GM12878 (cell line): ENCODE data around the gene NPM3. TPM values are rescaled to one million over a fixed set of nuclear protein-coding genes. Genes with fewer than 3 reads are reported as not detected.

Experiments
- ATAC-seq: fragments of 200-7000 bp; cut with Tn5 transposase; 3 replicates; pipeline ENCODE4 v1.9.1; 2020; ENCODE audit warnings: mild to moderate bottlenecking, moderate library complexity
- BruUV-seq: library from RNA; stranded (reverse); fragments of 400-500 nt; replicated peaks from 2 replicates; lab custom pipeline; 2021; lab: Mats Ljungman, UMichigan
- CTCF ChIA-PET: fragments of 300-600 bp; sonication (Branson Sonifier 250); formaldehyde crosslinking; extraction: SDS; loops from one replicate; lab custom pipeline; 2021; ENCODE audit warnings: inconsistent platforms; lab: Yijun Ruan, JAX
- POLR2A ChIA-PET: fragments of 350-600 bp; formaldehyde crosslinking; extraction: SDS; loops from one replicate; lab custom pipeline; 2021; ENCODE audit warnings: inconsistent platforms; lab: Charles Lee
- RAD21 ChIA-PET: fragments of 300-600 bp; sonication (Branson Sonifier 250); formaldehyde crosslinking; loops from one replicate; lab custom pipeline; 2023; ENCODE audit warnings: antibody characterized with exemption; ENCODE audit not compliant: unreplicated experiment; lab: Charles Lee
- SMC1A ChIA-PET: fragments of 300-600 bp; sonication (Branson Sonifier 250); formaldehyde crosslinking; loops from one replicate; lab custom pipeline; 2023; ENCODE audit not compliant: unreplicated experiment, uncharacterized antibody; lab: Charles Lee
- DNase-seq: peaks from one replicate; pipeline ENCODE4 v3.0.0-alpha.2; 2011; ENCODE audit warnings: low read depth, low spot score
- FAIRE-seq: peaks from 3 replicates; lab custom pipeline; 2011; peaks lifted over from hg19 to GRCh38; lab: Jason Lieb, UNC
- H2AFZ ChIP-seq: 2 replicates; pipeline ENCODE4 v1.6.0; 2011; ENCODE audit warnings: low read depth, low read length, control low read depth; ENCODE audit not compliant: control insufficient read depth
- H3K27ac ChIP-seq: 2 replicates; pipeline ENCODE4 v1.5.1; 2011; ENCODE audit warnings: control low read depth; ENCODE audit not compliant: control insufficient read depth, insufficient read depth
- H3K27me3 ChIP-seq, 2 experiments: replicated peaks in 1 of 2; 2 replicates each; pipeline versions ENCODE4 v1.6.0 to v1.6.1; 2011; ENCODE audit warnings: low read length in 1 of 2; ENCODE audit not compliant: control insufficient read depth in 2 of 2, insufficient read depth in 2 of 2
- H3K36me3 ChIP-seq, 2 experiments: 2 replicates each; pipeline ENCODE4 v1.5.1; 2011; ENCODE audit warnings: low read length in 1 of 2; ENCODE audit not compliant: control insufficient read depth in 2 of 2, insufficient read depth in 2 of 2
- H3K4me1 ChIP-seq: 2 replicates; pipeline ENCODE4 v1.6.1; 2011; ENCODE audit warnings: mild to moderate bottlenecking, low read length, moderate library complexity, mixed read lengths; ENCODE audit not compliant: control insufficient read depth, insufficient read depth
- H3K4me2 ChIP-seq: 2 replicates; pipeline ENCODE4 v1.6.0; 2011; ENCODE audit warnings: control low read depth; ENCODE audit not compliant: control insufficient read depth, insufficient read depth
- H3K4me3 ChIP-seq: fragments of 200-600 bp; sonication (generic); 2 replicates; pipeline ENCODE4 v1.5.1; 2016
- H3K79me2 ChIP-seq: 2 replicates; pipeline ENCODE4 v1.6.0; 2011; ENCODE audit warnings: low read length; ENCODE audit not compliant: control insufficient read depth, insufficient read depth
- H3K9ac ChIP-seq: 2 replicates; pipeline ENCODE4 v1.8.0; 2011; ENCODE audit warnings: low read length, control low read depth, mixed read lengths; ENCODE audit not compliant: control insufficient read depth, insufficient read depth
- H3K9me3 ChIP-seq: replicated peaks from 3 replicates; pipeline ENCODE4 v1.5.1; 2011; ENCODE audit warnings: mild to moderate bottlenecking, low read length; ENCODE audit not compliant: control insufficient read depth, insufficient read depth
- H4K20me1 ChIP-seq: 2 replicates; pipeline ENCODE4 v1.6.0; 2011; ENCODE audit not compliant: control insufficient read depth, insufficient read depth
- BHLHE40 ChIP-seq, 2 experiments: fragments of 450-650 bp in 1 of 2; IDR thresholded peaks; 2 replicates each; pipeline ENCODE4 v1.6.1; 2011 to 2017; ENCODE audit warnings: low read depth in 2 of 2, borderline replicate concordance in 1 of 2, improper control_type of control experiment in 1 of 2, low read length in 1 of 2, mild to moderate bottlenecking in 1 of 2
- CBX3 ChIP-seq: fragments of 200-600 bp; sonication (generic); IDR thresholded peaks from 2 replicates; pipeline ENCODE4 v1.6.1; 2016; ENCODE audit warnings: low read depth, borderline replicate concordance
- CREB1 ChIP-seq: IDR thresholded peaks from 2 replicates; pipeline ENCODE4 v1.6.1; 2012; ENCODE audit warnings: low read depth, mild to moderate bottlenecking, inconsistent platforms
- EGR1 ChIP-seq, 2 experiments: IDR thresholded peaks; 1 replicate in 1 of 2; 2 replicates in 1 of 2; pipeline ENCODE4 v1.6.1; 2011 to 2012; ENCODE audit warnings: low read depth in 2 of 2, low read length in 2 of 2, borderline replicate concordance in 1 of 2, mild to moderate bottlenecking in 1 of 2, moderate library complexity in 1 of 2
- FOXM1 ChIP-seq: IDR thresholded peaks from 2 replicates; pipeline ENCODE4 v1.6.1; 2012; ENCODE audit warnings: low read depth, mild to moderate bottlenecking, inconsistent platforms, low read length, moderate library complexity
- GABPA ChIP-seq: IDR thresholded peaks from 2 replicates; pipeline ENCODE4 v1.6.1; 2014; ENCODE audit warnings: antibody characterized with exemption, low read depth, mild to moderate bottlenecking, inconsistent platforms
- HDGF ChIP-seq: fragments of 450-650 bp; IDR thresholded peaks from 2 replicates; pipeline ENCODE4 v1.6.1; 2016; ENCODE audit warnings: antibody characterized with exemption
- IKZF1 ChIP-seq: fragments of 450-650 bp; conservative IDR thresholded peaks from 2 replicates; pipeline ENCODE4 v1.6.1; 2017; ENCODE audit warnings: antibody characterized with exemption, mild to moderate bottlenecking
- IKZF2 ChIP-seq, 2 experiments: fragments of 450-650 bp; IDR thresholded peaks; 2 replicates each; pipeline ENCODE4 v1.6.1; 2017; ENCODE audit warnings: mild to moderate bottlenecking in 2 of 2, moderate library complexity in 2 of 2
- MTA2 ChIP-seq: fragments of 450-650 bp; IDR thresholded peaks from 2 replicates; pipeline ENCODE4 v1.6.1; 2016; ENCODE audit warnings: low read depth, mild to moderate bottlenecking, moderate library complexity
- NBN ChIP-seq: fragments of 450-650 bp; IDR thresholded peaks from 2 replicates; pipeline ENCODE4 v1.6.1; 2016
- NRF1 ChIP-seq: conservative IDR thresholded peaks from 2 replicates; pipeline ENCODE4 v1.6.1; 2011; ENCODE audit warnings: mild to moderate bottlenecking, low read depth, low read length, improper control_type of control experiment
- POLR2A ChIP-seq: IDR thresholded peaks from 2 replicates; pipeline ENCODE4 v1.6.1; 2011; ENCODE audit warnings: low read depth, mild to moderate bottlenecking, low read length
- POLR2AphosphoS2 ChIP-seq: IDR thresholded peaks from 2 replicates; pipeline ENCODE4 v1.6.1; 2011; ENCODE audit warnings: low read depth, mild to moderate bottlenecking, low read length, improper control_type of control experiment, moderate library complexity
- RBBP5 ChIP-seq: fragments of 200-600 bp; sonication (generic); conservative IDR thresholded peaks from 2 replicates; pipeline ENCODE4 v1.6.1; 2016
- SIN3A ChIP-seq: IDR thresholded peaks from 2 replicates; pipeline ENCODE4 v1.6.1; 2012; ENCODE audit warnings: low read depth, low read length, improper control_type of control experiment
- SMC3 ChIP-seq: IDR thresholded peaks from 2 replicates; pipeline ENCODE4 v1.6.1; 2011; ENCODE audit warnings: low read length, improper control_type of control experiment, borderline replicate concordance
- WRNIP1 ChIP-seq: IDR thresholded peaks from 2 replicates; pipeline ENCODE4 v1.6.1; 2011; ENCODE audit warnings: low read depth, low read length, improper control_type of control experiment, borderline replicate concordance
- YY1 ChIP-seq: IDR thresholded peaks from 2 replicates; pipeline ENCODE4 v1.6.1; 2011; ENCODE audit warnings: low read depth, mild to moderate bottlenecking, low read length
- WGBS: methylation state at CpG from one replicate; pipeline ENCODE4 v1.1.6; 2016; ENCODE audit warnings: low lambda C conversion rate; ENCODE audit not compliant: insufficient replicate concordance, insufficient coverage; ENCODE audit errors: missing lambda C conversion rate; 5-methylcytosine and 5-hydroxymethylcytosine counted together
- in situ Hi-C: fragments of 300-500 bp; cut with MboI; formaldehyde crosslinking; loops from 9 replicates; pipeline ENCODE4 v1.14.3; 2018; ENCODE audit warnings: mixed read lengths
- intact Hi-C: fragments of 100-400 bp; cut with micrococcal nuclease; formaldehyde crosslinking; loops from one replicate; pipeline ENCODE4 v1.14.2; 2022; ENCODE audit not compliant: unreplicated experiment
- polyA plus RNA-seq, 11 experiments: library from polyadenylated mRNA; depleted of rRNA in 4 of 11; unstranded in 6 of 11; stranded (reverse) in 5 of 11; fragments of >200 nt; fragmentation: Nextera tagmentation in 4 of 11; fragmentation: Illumina TruSeq in 1 of 11; extraction: Ambion mirVana in 4 of 11; extraction: Trizol in 1 of 11; gene quantifications; 1 replicate in 1 of 11; 2 replicates in 10 of 11; pipeline versions ENCODE4 v1.2.1 to v1.2.3, GENCODE V29; 2011 to 2016; ENCODE audit warnings: inconsistent platforms in 2 of 11, missing spikeins in 2 of 11, low read depth in 1 of 11
- total RNA-seq, 4 experiments: library from RNA; depleted of rRNA in 3 of 4; stranded (reverse); fragments of >200 nt in 3 of 4; fragmentation: Illumina TruSeq in 1 of 4; extraction: Trizol in 1 of 4; gene quantifications; 2 replicates each; pipeline versions ENCODE4 v1.2.1 to v1.2.3, GENCODE V29; 2013 to 2021
- TF ChIP-seq, protein P1 (sequence below), 3 experiments: IDR thresholded peaks in 2 of 3; conservative IDR thresholded peaks in 1 of 3; 2 replicates each; pipeline ENCODE4 v1.5.1; 2011; ENCODE audit warnings: low read depth in 3 of 3, low read length in 3 of 3, mild to moderate bottlenecking in 3 of 3, control low read depth in 2 of 3, moderate library complexity in 2 of 3, inconsistent platforms in 1 of 3, mixed read lengths in 1 of 3; ENCODE audit not compliant: control insufficient read depth in 2 of 3, insufficient read depth in 1 of 3; ENCODE audit errors: extremely low read depth in 1 of 3
- TF ChIP-seq, protein P2 (sequence below): IDR thresholded peaks from 2 replicates; pipeline ENCODE4 v1.6.1; 2011; ENCODE audit warnings: mild to moderate bottlenecking, low read depth, low read length, moderate library complexity; ENCODE audit not compliant: insufficient replicate concordance

NPM3 gene
- total and polyA plus RNA-seq, 10 of the 15 experiments (the other 5 are each of a cell fraction or from before 2014, with no cell fraction given): 13.0 to 171 (median 93.3) TPM

DNA sequence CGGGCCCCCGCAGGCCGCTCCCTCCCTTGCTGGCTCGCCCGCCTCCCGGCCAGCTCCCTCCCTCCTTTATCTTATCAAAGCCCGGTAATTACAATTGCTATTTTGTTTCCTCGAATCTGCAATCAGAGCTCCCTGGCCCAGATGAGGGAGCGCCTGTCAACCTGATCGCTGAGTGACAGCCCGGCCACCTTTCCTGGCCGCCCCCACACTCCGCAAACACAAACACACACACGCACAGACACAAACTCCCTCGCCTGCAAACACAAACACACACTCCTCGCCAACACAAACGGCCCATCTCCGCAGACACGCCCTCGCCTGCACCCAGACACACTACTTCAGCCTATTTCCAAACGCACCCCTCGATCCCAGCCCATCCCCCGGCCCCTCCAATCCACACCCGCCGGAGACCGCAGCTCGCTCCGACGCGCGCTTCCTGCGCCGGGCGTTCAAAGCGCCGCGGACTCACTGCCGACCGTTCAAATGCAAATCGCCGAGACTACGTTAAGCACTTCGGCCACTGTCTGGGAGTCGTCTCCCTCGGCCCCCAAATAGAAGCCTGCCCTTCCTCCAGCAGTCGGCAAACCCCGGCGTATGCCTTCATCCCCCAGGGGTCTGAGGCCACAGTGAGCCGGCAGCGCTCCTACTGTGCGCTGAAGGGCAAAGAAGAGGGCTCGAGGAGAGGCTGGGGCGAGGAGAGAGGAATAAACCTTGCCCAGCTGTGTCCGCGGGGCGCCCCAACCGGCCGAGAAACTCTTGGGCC lies 4.3 kb downstream of the NPM3 start:
- ATAC-seq (peak; percentile 45), FAIRE-seq (peak; percentile 7), DNase-seq (no peak)
- Histone ChIP-seq H3K9me3 (no peaks in the 10 kb centered on the region), H4K20me1 (no peaks in the 10 kb centered on the region), H3K79me2 (peaks cover 11% of the 10 kb centered on the region), H3K4me1 (peaks cover 47% of the 10 kb centered on the region), H3K4me2 (peak overlapping the region; percentile 100), H3K27ac (no peak overlapping the region), H3K27me3 (peaks cover 13 to 15% of the 10 kb centered on the region in 2 experiments; a peak in 3 of 4 replicates), H3K36me3 (0 out of 4 replicates have a peak, but pooled peaks cover 0 to under 1% of the 10 kb centered on the region in 2 experiments), H3K4me3 (peak overlapping the region; percentile 62), H3K9ac (peak overlapping the region; percentile 15; the same call in 1 of the 2 replicates), H2AFZ (peak overlapping the region; percentile 37)
- 4% methylated on average over 56 of the region's 58 CpGs for WGBS
- intact Hi-C loops: no loop called here
- in situ Hi-C loops: no loop called here
- BruUV-seq: no TSS peak
- CTCF ChIA-PET: interaction anchor here (0.5 to 9.8 kb wide), 7 partner anchors 10 to 323 kb away, joined by 3 to 334 read pairs (median 4); partner anchors contain the start of genes DPCD and POLL
- POLR2A ChIA-PET: no interaction called here
- SMC1A ChIA-PET: interaction anchor here (0.8 to 7.9 kb wide), 3 partner anchors 108 to 192 kb away, joined by 3 to 139 read pairs (median 3); no protein-coding TSS in a partner anchor
- RAD21 ChIA-PET: interaction anchor here (0.5 to 7.9 kb wide), 5 partner anchors 90 to 565 kb away, joined by 3 to 172 read pairs (median 3); no protein-coding TSS in a partner anchor
- TF ChIP-seq CREB1: peak; percentile 45; the same call in 1 of the 2 replicates
- no peak for TF ChIP-seq SIN3A
- no peak for TF ChIP-seq MTA2
- TF ChIP-seq, protein P1, sequence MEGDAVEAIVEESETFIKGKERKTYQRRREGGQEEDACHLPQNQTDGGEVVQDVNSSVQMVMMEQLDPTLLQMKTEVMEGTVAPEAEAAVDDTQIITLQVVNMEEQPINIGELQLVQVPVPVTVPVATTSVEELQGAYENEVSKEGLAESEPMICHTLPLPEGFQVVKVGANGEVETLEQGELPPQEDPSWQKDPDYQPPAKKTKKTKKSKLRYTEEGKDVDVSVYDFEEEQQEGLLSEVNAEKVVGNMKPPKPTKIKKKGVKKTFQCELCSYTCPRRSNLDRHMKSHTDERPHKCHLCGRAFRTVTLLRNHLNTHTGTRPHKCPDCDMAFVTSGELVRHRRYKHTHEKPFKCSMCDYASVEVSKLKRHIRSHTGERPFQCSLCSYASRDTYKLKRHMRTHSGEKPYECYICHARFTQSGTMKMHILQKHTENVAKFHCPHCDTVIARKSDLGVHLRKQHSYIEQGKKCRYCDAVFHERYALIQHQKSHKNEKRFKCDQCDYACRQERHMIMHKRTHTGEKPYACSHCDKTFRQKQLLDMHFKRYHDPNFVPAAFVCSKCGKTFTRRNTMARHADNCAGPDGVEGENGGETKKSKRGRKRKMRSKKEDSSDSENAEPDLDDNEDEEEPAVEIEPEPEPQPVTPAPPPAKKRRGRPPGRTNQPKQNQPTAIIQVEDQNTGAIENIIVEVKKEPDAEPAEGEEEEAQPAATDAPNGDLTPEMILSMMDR (IDR thresholded peaks at IDR 0.05 in 2 of 3, conservative IDR thresholded peaks at IDR 0.05 in 1 of 3; ENCODE audit: control insufficient read depth in 2 of 3, extremely low read depth in 1 of 3, insufficient read depth in 1 of 3, low read depth in 3 of 3, low read length in 3 of 3): 0 out of 6 replicates have a peak, but pooled peaks of 1 of the 3 experiments have one; percentile 2
- no peak for TF ChIP-seq POLR2AphosphoS2
- TF ChIP-seq FOXM1: no peak
- TF ChIP-seq NRF1: no peak
- TF ChIP-seq EGR1 (IDR thresholded peaks at IDR 0.05; ENCODE audit: borderline replicate concordance in 1 of 2, low read depth in 2 of 2, low read length in 2 of 2): peak in 1 of 2 experiments; percentile 71; a peak in 2 of 3 replicates
- TF ChIP-seq YY1: no peak
- no peak for TF ChIP-seq GABPA
- TF ChIP-seq IKZF1: no peak
- TF ChIP-seq CBX3: no peak
- no peak for TF ChIP-seq RBBP5
- TF ChIP-seq BHLHE40 (IDR thresholded peaks at IDR 0.05; ENCODE audit: borderline replicate concordance in 1 of 2, low read depth in 2 of 2, low read length in 1 of 2): no peak; a peak in 1 of 4 replicates
- TF ChIP-seq NBN: 0 out of 2 replicates have a peak, but pooled peaks have one; percentile 61
- no peak for TF ChIP-seq WRNIP1
- TF ChIP-seq, protein P2, sequence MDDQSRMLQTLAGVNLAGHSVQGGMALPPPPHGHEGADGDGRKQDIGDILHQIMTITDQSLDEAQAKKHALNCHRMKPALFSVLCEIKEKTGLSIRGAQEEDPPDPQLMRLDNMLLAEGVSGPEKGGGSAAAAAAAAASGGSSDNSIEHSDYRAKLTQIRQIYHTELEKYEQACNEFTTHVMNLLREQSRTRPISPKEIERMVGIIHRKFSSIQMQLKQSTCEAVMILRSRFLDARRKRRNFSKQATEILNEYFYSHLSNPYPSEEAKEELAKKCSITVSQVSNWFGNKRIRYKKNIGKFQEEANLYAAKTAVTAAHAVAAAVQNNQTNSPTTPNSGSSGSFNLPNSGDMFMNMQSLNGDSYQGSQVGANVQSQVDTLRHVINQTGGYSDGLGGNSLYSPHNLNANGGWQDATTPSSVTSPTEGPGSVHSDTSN: peak; percentile 80
- no peak for TF ChIP-seq SMC3
- 0 out of 2 replicates have a peak, but pooled peaks have one; percentile 18 for TF ChIP-seq POLR2A
- TF ChIP-seq IKZF2 (IDR thresholded peaks at IDR 0.05): peak; percentile 9 to 15; a peak in 1 of 4 replicates
- TF ChIP-seq HDGF: peak; percentile 88; the same call in 1 of the 2 replicates
